HepG2 (cell line): ENCODE results near the gene CNTD1. TPM values are rescaled to one million over a fixed set of nuclear protein-coding genes. Genes with fewer than 3 reads are reported as not detected.

Experiments
- ASH2L ChIP-seq: fragments of 300-600, 200-600 bp; sonication (generic); IDR thresholded peaks from 2 replicates; pipeline ENCODE4 v1.7.0; 2017; ENCODE audit warnings: low read depth, mild to moderate bottlenecking, moderate library complexity, mixed read lengths, low read length; ENCODE audit not compliant: insufficient read length
- DMAP1 ChIP-seq: IDR thresholded peaks from 2 replicates; pipeline ENCODE4 v1.6.1; 2016
- PRMT3 ChIP-seq: sonication (generic); formaldehyde crosslinking; IDR thresholded peaks from 2 replicates; pipeline ENCODE4 v1.8.1; 2022; ENCODE audit warnings: low read depth, mild to moderate bottlenecking, moderate library complexity, missing genetic modification reagents, borderline replicate concordance
- SAFB2 ChIP-seq: sonication (generic); formaldehyde crosslinking; IDR thresholded peaks from 2 replicates; pipeline ENCODE4 v1.5.1; 2020; ENCODE audit warnings: missing genetic modification reagents, low read depth, mild to moderate bottlenecking, borderline replicate concordance
- TAF1 ChIP-seq: sonication (generic); formaldehyde crosslinking; IDR thresholded peaks from 2 replicates; pipeline ENCODE4 v1.4.0; 2020; ENCODE audit warnings: missing genetic modification reagents
- ZNF234 ChIP-seq: sonication (generic); formaldehyde crosslinking; conservative IDR thresholded peaks from 2 replicates; pipeline ENCODE4 v1.5.1; 2020; ENCODE audit warnings: mild to moderate bottlenecking, missing genetic modification reagents
- ZNF768 ChIP-seq: sonication (generic); formaldehyde crosslinking; IDR thresholded peaks from 2 replicates; pipeline ENCODE4 v1.4.0; 2020; ENCODE audit warnings: missing genetic modification reagents
- ZNF773 ChIP-seq: sonication (generic); formaldehyde crosslinking; IDR thresholded peaks from 2 replicates; pipeline ENCODE4 v1.4.0; 2020; ENCODE audit warnings: missing genetic modification reagents, borderline replicate concordance
- polyA plus RNA-seq, 8 experiments: library from polyadenylated mRNA; depleted of rRNA in 3 of 8; stranded (reverse) in 7 of 8; unstranded in 1 of 8; fragments of >200 nt; fragmentation: Illumina TruSeq in 4 of 8; extraction: Trizol in 4 of 8; gene quantifications; 2 replicates each; pipeline versions ENCODE4 v1.2.1 to v1.2.3, GENCODE V29; 2011 to 2016; ENCODE audit warnings: low read depth in 4 of 8, missing spikeins in 1 of 8, mixed read lengths in 1 of 8; ENCODE audit not compliant: insufficient read depth in 1 of 8
- total RNA-seq, 5 experiments: library from RNA; depleted of rRNA; stranded (reverse); fragments of >200 nt; fragmentation: Illumina TruSeq; extraction: Trizol; gene quantifications; 2 replicates each; pipeline ENCODE4 v1.2.3, GENCODE V29; 2016; ENCODE audit warnings: low read depth in 1 of 5
- TF ChIP-seq, protein P1 (sequence below): sonication (generic); formaldehyde crosslinking; conservative IDR thresholded peaks from 2 replicates; pipeline ENCODE4 v1.4.0; 2020; ENCODE audit warnings: missing genetic modification reagents
- TF ChIP-seq, protein P2 (sequence below): sonication (generic); formaldehyde crosslinking; IDR thresholded peaks from 2 replicates; pipeline ENCODE4 v1.5.0; 2020; ENCODE audit warnings: mild to moderate bottlenecking, missing genetic modification reagents
- TF ChIP-seq, protein P3 (sequence below): sonication (generic); formaldehyde crosslinking; IDR thresholded peaks from 2 replicates; pipeline ENCODE4 v1.4.0; 2020; ENCODE audit warnings: mild to moderate bottlenecking, missing genetic modification reagents

The CNTD1 gene
- total and polyA plus RNA-seq, 2 of the 13 experiments (the other 11 are each of a cell fraction or from before 2014, with no cell fraction given), result 0.11 to 0.15 TPM

DNA sequence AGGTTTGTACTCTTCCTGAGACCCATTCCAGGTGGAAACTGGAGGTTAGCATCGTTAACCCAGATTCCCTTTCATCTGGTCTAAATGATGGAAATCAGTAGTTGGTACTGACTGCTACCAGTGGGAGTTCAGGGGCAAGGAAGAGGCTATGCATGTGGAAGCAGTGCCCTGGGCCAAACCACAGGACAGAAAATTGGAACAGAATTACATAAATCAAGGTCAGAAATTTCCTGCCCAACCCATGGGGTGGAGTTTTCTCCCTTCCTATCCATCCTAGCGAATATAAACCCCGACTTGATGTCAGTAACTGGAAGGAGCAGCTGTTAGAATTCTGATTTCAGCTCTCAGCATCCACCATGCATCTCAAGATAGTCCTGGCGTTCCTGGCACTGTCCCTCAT, 45.6 kb downstream of the CNTD1 start, which contains the start of gene AOC2 (continued):
- TF ChIP-seq ZNF768 (CRISPR knock-in tag) (no peak), TAF1 (no peak), ZNF234 (CRISPR knock-in tag) (no peak), ASH2L (no peak), SAFB2 (CRISPR knock-in tag) (no peak), PRMT3 (CRISPR knock-in tag) (no peak), DMAP1 (CRISPR knock-in tag) (no peak), ZNF773 (no peak)
- TF ChIP-seq, protein P1, sequence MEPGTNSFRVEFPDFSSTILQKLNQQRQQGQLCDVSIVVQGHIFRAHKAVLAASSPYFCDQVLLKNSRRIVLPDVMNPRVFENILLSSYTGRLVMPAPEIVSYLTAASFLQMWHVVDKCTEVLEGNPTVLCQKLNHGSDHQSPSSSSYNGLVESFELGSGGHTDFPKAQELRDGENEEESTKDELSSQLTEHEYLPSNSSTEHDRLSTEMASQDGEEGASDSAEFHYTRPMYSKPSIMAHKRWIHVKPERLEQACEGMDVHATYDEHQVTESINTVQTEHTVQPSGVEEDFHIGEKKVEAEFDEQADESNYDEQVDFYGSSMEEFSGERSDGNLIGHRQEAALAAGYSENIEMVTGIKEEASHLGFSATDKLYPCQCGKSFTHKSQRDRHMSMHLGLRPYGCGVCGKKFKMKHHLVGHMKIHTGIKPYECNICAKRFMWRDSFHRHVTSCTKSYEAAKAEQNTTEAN (CRISPR knock-in tag), result no peak
- TF ChIP-seq, protein P2, sequence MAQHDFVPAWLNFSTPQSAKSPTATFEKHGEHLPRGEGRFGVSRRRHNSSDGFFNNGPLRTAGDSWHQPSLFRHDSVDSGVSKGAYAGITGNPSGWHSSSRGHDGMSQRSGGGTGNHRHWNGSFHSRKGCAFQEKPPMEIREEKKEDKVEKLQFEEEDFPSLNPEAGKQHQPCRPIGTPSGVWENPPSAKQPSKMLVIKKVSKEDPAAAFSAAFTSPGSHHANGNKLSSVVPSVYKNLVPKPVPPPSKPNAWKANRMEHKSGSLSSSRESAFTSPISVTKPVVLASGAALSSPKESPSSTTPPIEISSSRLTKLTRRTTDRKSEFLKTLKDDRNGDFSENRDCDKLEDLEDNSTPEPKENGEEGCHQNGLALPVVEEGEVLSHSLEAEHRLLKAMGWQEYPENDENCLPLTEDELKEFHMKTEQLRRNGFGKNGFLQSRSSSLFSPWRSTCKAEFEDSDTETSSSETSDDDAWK (CRISPR knock-in tag), result no peak
- TF ChIP-seq, protein P3, sequence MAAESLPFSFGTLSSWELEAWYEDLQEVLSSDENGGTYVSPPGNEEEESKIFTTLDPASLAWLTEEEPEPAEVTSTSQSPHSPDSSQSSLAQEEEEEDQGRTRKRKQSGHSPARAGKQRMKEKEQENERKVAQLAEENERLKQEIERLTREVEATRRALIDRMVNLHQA (CRISPR knock-in tag), result no peak
